ENCODE measurements around the gene GLOD4.

GLOD4 gene

GRCh38 chr17:804541-805435 lies 22.7 kb upstream of the GLOD4 start:
- no peaks in the 10 kb centered on the region for H3K9me3 ChIP-seq
- no peak overlapping the region for H3K4me3 ChIP-seq (ENCODE audit: low read depth in 1 of 2, low read length in 1 of 2)
- no peaks in the 10 kb centered on the region for H3K27me3 ChIP-seq
- TF ChIP-seq, protein P1, sequence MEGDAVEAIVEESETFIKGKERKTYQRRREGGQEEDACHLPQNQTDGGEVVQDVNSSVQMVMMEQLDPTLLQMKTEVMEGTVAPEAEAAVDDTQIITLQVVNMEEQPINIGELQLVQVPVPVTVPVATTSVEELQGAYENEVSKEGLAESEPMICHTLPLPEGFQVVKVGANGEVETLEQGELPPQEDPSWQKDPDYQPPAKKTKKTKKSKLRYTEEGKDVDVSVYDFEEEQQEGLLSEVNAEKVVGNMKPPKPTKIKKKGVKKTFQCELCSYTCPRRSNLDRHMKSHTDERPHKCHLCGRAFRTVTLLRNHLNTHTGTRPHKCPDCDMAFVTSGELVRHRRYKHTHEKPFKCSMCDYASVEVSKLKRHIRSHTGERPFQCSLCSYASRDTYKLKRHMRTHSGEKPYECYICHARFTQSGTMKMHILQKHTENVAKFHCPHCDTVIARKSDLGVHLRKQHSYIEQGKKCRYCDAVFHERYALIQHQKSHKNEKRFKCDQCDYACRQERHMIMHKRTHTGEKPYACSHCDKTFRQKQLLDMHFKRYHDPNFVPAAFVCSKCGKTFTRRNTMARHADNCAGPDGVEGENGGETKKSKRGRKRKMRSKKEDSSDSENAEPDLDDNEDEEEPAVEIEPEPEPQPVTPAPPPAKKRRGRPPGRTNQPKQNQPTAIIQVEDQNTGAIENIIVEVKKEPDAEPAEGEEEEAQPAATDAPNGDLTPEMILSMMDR (IDR thresholded peaks at IDR 0.05), result no peak
- H3K27ac ChIP-seq, result no peak overlapping the region
- H3K36me3 ChIP-seq, result no peaks in the 10 kb centered on the region
- no peaks in the 10 kb centered on the region for H3K4me1 ChIP-seq (ENCODE audit: control insufficient read depth in 1 of 2, insufficient read depth in 1 of 2, low read depth in 1 of 2, low read length in 1 of 2)

DNA sequence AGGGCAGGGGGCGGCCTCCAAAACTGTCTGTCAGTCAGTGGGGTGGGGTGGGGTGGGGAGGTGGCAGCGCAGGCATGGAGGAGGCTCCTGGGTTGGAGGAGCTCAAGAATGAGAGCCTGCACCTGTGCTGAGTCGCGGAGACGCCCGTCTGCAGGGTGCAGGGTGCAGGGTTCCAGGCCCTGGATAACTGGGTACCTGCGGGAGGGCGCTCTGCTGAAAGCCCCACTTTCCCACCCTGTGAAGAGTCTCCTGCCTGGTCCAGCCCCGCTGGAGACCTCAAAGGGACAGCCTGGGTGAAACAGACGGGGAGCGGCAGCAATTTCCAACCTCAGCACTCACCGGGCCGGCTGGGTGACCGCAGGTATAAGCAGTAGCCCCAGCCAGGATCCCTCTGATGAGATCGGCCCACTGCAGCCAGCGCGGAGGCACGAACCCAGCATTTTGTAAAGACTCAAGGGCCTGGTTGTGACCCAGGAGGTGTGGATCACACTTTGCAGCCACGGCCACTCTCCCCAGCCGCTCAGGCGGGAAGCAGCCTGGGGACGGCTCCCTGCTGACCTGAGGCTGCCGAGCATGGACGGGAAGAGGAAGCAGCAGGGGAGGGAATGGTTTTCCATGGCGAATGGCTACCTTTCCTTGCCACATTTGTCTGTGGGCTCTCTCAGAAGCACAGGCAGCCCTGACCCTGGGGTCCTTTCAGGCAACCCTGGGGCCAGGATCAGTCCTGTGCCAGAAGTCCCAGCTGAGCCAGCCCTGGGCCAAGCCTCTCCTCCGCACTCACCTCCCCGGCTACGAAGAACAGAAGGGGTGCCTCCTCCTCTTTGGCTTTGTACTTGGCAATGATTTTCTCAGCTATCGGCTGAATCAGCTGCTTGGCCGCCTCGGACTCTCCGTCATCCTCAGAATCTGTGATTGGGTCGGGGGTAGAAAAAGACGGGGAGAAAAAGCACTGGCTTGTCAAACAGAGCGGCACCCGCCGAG lies 21.1 kb upstream of the GLOD4 start:
- TF ChIP-seq, protein P1 (IDR thresholded peaks at IDR 0.05), result no peak
- Histone ChIP-seq H3K36me3 (no peaks in the 10 kb centered on the region), H3K4me1 (ENCODE audit: control insufficient read depth in 1 of 2, insufficient read depth in 1 of 2, low read depth in 1 of 2, low read length in 1 of 2) (no peaks in the 10 kb centered on the region), H3K27me3 (no peaks in the 10 kb centered on the region), H3K9me3 (no peaks in the 10 kb centered on the region), H3K4me3 (ENCODE audit: low read depth in 1 of 2, low read length in 1 of 2) (no peak overlapping the region), H3K27ac (no peak overlapping the region)

- Histone ChIP-seq H3K36me3 (no peaks in the 10 kb centered on the region), H3K9me3 (no peaks in the 10 kb centered on the region), H3K27ac (no peak overlapping the region), H3K27me3 (no peaks in the 10 kb centered on the region), H3K4me1 (ENCODE audit: control insufficient read depth in 1 of 2, insufficient read depth in 1 of 2, low read depth in 1 of 2, low read length in 1 of 2) (no peaks in the 10 kb centered on the region), H3K4me3 (ENCODE audit: low read depth in 1 of 2, low read length in 1 of 2) (no peak overlapping the region)
- TF ChIP-seq, protein P1 (IDR thresholded peaks at IDR 0.05), result no peak
Measured at GRCh38 chr17:802481-802880, 20.4 kb upstream of the GLOD4 start.

DNA sequence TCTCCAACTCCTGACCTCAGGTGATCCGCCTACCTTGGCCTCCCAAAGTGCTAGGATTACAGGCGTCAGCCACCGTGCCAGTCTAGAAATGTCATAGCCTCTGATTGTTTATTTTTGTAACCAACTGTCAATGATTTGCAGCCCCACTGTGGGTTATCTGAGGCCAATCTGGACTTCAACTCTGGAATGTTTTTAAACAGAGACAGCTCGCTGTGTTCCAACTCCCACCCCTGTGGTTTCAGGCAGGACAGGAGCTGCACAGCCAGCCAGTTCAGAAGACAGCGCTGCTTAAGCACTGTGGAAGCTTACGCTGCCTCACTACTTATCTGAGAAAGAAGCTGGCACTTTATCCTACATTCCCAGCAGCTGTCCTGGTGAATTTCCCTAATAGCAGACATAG lies 19.6 kb upstream of the GLOD4 start:
- Histone ChIP-seq H3K36me3 (no peaks in the 10 kb centered on the region), H3K4me1 (ENCODE audit: control insufficient read depth in 1 of 2, insufficient read depth in 1 of 2, low read depth in 1 of 2, low read length in 1 of 2) (no peaks in the 10 kb centered on the region), H3K27ac (no peak overlapping the region), H3K27me3 (no peaks in the 10 kb centered on the region), H3K9me3 (no peaks in the 10 kb centered on the region), H3K4me3 (ENCODE audit: low read depth in 1 of 2, low read length in 1 of 2) (no peak overlapping the region)
- TF ChIP-seq, protein P1 (IDR thresholded peaks at IDR 0.05), result no peak

DNA sequence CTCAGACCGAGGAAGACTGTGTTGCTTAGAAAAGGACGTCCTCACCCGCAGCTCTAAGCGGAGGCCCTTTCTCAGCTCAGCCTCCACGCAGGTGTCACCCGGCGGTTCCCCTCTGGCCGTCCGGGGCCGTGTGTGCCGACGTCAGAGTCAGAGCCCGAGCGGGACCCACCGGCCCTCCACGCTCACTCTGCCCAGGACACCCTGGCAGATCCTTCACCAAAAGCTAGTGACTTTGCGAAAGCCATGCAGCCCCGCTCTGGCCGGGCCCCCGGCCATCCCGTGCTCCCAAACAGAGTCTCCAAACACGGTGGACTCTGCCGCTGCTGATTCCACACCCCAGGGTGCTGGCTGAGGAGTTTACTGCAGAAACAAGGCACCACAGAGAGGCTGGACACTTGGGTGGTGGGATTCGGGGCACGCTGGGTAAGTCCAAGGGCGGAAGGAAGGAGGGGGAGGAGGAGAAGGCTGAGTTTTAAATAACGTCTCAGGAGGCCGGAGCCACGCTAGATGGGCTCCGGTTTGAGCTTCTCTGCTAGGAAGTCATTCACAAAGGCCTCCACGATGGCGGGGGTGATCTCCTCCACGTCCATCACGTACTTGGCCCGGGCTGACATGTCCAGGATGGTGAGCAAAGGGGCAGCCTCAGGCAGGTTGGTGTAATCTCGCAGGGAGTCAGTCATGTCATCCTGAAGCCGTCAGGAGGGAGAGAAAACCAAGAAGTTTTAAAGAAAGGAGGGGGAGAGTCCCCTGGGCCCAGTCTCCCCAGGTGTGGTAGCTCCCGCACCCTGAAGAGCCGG lies 18.6 kb upstream of the GLOD4 start:
- Histone ChIP-seq H3K27me3 (no peaks in the 10 kb centered on the region), H3K4me3 (ENCODE audit: low read depth in 1 of 2, low read length in 1 of 2) (no peak overlapping the region), H3K4me1 (ENCODE audit: control insufficient read depth in 1 of 2, insufficient read depth in 1 of 2, low read depth in 1 of 2, low read length in 1 of 2) (no peaks in the 10 kb centered on the region), H3K9me3 (no peaks in the 10 kb centered on the region), H3K36me3 (no peaks in the 10 kb centered on the region), H3K27ac (no peak overlapping the region)
- TF ChIP-seq, protein P1 (IDR thresholded peaks at IDR 0.05), result no peak
